NCI-H345 (cell line): ENCODE results near the gene ANKRD50.

Source experiments
- DNase-seq: peaks from one replicate; lab custom pipeline; 2025; lab: John Stamatoyannopoulos, UW

The ANKRD50 gene

DNA sequence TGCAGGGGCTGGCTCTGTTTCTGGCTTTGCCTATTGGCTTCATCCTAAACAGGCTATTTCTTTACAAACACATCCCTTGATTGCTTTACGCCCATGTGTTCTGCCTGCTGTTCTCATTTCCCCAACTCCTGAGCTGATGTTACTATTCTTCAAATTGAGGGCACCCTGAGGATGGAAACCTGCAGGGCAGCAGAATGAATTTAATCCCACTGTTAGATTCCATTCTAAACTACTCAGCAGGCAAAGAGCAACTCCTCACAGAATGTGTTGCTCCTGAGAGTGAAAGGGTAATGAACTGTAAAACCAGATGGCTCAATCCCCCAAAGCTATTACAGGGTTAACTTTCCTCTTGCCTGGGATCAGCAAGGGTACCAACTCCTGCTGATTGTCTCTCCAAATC is 75.7 kb downstream of the ANKRD50 start:
- DNase-seq = no peak

- DNase-seq = no peak
Observed at GRCh38 chr4:124635331-124635730, 77.2 kb downstream of the ANKRD50 start.

DNA sequence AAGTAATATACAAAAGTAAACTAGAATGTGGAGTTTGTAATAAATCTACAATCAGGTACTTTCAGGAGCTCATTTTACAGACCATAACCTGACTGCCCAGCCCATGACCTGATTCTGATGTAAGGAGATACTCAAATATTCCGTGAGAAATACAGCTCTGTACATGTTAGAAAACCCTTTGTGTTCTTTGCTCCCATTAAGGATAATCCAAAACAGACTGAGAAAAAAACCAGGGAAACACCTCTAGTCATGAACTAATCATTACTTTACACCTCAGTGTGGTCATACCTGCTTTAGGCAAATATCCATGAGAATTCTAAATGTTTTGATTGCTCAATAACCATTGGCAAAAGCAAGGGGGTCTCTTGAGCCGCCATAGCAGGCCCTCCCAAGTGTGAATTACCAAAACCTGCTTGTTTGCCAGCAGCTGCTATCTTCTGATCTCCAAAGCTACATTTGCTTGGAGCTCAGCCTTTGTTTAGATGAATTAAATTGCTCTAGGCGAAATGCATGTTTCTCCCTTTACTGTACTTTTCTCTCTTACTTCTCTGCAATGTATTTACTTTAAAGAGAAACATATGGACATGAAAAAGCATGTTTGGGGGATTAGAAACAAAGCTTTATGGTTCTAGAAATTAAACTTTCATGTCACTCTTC is 79.1 kb downstream of the ANKRD50 start:
- no peak for DNase-seq

DNA sequence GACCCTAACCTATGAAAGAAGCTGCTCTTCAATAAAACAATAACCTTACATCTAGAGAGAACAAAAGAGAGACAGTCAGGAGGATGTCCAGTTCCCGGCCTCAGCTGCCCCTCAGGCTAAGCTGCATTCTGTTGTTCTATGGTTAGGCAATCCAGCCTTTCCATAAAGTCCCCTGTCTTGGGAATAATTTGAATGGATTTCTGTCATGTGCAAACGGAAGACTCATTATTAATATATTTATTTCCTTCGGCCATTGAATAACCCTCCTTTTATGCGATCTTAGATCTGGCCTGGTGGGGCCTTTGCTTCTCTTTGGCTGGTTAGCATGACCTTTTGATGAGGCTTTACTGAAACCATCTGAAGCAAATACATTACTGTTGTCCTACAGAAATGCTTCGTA is 80.1 kb downstream of the ANKRD50 start:
- no peak for DNase-seq

DNA sequence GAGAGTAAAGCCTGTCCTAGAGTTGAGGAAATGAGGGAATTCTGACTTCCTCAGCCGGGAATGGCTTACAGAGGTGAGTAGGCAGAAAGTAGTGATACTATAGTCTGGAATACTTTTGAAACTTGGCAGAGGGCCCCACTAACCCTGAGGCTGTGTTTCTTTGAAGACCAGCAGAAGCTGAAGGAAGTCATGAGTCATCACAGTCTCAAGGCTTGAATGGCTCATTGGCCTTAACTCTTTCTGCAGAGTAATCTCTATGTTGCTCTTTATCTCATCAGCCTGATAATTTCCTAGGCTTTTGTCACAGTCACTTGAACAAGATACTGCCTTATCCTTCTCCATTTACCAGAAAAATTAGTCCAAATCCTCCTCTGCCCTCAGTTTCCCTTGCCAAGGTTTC is 80.8 kb downstream of the ANKRD50 start:
- DNase-seq = no peak

- no peak for DNase-seq
Observed at GRCh38 chr4:124629681-124630080, 82.9 kb downstream of the ANKRD50 start.
